HG03097 (cell line): Measurements from ENCODE around the gene DOCK4.

ENCODE experiments used
- ATAC-seq: cut with Tn5 transposase; IDR thresholded peaks from one replicate; pipeline ENCODE4 v1.9.1; 2021; ENCODE audit not compliant: unreplicated experiment, low FRiP score

DOCK4 gene

DNA sequence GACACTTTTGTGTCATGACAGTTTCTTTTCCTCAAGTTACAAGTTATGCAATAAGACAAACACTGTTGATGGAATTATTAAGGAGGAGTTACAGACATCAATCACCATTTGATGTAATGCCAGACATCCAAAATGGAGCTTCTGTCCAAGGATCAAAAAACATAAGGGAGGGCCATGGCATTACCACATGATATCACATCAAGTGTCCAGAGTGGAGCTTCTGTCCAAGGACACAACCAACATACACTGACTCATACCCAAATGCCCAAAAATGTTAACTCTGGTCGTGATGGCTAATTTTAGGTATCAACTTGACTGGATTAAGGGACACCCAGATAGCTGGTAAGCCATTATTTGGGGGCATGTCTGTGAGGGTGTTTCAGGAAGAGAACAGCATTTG is 140.4 kb downstream of the DOCK4 start:
- ATAC-seq: no peak

DNA sequence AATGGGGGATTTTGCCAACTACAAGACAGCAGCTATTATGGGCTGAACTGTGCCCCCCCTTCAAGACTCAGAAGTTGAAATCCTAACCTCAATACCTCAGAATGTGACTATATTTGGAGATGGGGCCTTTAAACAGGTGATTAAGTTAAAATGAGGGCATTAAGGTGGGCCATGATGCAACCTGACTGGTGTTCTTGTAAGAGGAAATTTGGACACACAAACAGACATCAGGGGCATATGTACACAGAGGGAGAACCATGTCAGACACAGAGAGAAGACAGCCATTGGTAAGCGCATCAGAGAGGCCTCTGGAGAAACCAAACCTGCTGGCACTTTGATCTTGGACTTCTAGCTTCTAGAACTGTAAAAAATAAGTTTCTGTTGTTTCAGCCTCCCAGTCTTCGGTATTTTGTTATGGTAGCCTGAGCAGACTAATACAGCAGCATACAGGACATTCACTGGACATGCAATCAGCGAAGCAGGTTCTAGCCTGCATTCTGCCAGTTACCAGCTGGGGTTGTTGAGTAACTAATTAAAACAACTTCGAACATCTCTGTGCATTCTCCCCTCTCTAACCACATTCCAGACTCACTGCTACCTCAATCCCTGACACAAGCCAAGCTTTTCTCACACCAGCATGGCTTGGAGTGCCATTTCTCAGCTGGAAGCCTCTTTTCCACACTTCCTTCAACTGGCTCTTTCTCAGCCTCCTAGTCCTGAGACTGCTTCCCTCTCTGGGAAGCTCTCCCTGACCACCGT is 141.4 kb downstream of the DOCK4 start:
- ATAC-seq: no peak

DNA sequence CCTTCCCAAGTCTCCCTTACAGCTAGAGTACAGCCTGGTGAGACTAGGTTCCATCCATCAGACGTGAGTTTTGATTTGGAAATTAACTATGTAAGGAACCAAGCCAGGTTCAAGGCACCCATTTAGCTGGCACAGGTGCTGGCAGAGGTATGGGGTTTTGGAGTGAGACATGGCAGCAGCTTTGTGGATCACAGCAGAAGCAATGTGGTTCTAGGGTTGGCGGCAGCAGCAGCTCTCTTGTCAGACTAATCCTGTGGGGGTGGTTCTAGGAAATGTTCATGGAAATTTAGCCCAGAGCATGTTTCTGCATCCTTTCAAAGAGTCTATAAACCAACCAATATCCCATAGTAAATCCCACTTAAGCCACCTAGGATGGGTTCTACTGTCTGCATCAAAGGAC is 142.2 kb downstream of the DOCK4 start:
- no peak for ATAC-seq

DNA sequence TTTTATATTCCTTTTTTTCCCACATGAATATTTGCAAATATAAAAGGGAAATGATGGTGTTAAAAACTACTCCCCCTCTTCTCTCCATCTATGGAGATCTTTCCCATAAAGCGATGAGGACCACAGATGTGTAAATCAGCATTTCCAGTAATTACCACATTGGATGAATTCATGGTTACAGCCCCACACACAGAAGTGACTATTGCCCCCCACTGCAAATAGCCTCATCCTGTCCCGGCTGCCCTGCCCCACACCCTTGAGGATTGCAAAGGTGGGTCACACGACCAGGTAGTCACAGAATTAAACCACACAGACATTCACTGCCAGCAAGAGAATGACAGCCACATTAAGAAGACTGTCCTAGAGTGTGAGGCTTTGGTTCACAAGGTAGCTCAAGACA is 145.1 kb downstream of the DOCK4 start:
- no peak for ATAC-seq

DNA sequence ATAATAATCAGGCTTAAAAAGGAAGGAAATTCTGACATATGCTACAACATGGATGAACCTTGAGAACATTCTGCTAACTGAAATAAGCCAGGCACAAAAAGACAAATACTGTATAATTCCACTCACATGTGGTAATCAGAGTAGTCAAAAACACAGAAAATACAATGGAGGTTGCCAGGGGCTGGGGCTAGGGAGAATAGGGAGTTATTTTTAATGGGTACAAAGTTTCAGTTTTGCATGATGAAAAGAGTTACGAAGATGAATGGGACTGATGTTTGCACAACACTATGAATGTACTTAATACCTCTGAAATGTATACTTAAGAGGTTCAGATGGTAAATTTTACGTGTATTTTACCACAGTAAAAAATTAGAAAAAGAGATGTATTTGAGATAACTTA is 145.6 kb downstream of the DOCK4 start:
- ATAC-seq: no peak

DNA sequence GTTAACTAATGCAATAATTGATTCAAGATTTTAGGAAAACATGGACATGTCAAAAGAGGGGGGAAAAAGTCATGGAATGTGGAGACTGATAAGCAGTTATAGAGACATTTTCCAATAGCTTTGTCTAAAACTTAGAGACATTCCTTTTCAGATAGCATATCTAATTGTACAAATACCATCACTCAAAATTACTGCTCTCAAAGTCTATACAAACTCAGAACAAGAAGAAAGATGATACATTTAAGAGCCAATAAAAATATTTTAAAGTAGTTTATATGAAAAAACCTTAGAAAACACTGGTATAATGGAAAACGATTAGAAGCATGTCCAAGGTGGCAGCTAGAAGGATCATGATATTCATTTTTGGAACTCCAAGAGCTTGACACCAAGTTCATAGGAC is 146.5 kb downstream of the DOCK4 start:
- ATAC-seq: no peak

DNA sequence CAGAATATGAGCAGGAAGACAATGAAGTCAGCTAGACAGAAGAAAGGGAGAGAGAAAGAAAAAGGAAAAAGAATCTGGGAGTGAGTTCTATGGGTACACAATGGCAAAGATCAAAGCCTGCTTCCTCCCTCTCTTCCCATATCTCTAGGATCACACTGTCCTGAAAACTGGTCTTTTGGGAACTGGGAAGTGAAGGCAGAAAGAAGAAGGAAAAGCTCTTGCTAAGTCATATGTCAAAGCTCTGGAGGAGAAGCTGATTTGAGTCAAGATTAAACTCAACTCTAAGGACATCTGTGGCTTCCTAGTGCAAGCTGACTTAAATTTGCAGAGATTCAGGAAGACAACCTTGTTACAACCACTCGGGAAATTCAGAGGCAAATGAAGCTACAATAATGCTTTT is 147.5 kb downstream of the DOCK4 start:
- no peak for ATAC-seq

DNA sequence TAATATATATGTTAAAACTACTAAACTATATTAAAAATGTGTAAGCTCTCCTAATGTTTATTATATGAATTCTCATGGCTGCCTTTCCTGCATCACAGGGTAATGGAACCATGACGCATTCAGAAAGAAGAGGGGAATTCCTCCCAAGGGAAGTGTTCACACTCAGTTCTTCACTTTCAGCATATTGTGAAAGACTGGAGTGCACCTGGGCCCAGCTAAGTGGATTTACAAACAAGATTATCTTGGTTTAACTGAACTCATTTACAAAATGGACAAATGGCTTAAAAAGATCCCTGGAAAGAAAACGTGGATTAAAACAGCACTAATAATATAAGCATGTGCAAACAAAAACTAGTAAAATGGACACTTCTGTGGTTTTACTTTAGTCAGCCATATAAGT is 149.8 kb downstream of the DOCK4 start:
- no peak for ATAC-seq

DNA sequence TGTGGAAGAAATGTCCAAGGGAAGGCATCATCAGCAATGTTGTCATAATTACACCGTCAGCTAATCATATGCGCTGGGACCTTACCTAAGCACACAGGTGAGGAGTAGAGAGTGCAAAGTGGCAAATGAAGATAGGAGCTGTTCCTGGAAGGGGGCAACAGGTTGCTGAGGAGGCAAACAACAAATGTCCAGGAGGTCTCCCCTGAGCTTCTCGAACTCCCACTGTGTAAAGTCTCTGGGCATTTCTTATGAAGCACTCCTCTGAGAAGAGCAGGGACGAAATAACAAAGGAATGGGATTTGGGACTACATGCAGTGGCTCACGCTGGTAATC is 152.5 kb downstream of the DOCK4 start:
- ATAC-seq: no peak

DNA sequence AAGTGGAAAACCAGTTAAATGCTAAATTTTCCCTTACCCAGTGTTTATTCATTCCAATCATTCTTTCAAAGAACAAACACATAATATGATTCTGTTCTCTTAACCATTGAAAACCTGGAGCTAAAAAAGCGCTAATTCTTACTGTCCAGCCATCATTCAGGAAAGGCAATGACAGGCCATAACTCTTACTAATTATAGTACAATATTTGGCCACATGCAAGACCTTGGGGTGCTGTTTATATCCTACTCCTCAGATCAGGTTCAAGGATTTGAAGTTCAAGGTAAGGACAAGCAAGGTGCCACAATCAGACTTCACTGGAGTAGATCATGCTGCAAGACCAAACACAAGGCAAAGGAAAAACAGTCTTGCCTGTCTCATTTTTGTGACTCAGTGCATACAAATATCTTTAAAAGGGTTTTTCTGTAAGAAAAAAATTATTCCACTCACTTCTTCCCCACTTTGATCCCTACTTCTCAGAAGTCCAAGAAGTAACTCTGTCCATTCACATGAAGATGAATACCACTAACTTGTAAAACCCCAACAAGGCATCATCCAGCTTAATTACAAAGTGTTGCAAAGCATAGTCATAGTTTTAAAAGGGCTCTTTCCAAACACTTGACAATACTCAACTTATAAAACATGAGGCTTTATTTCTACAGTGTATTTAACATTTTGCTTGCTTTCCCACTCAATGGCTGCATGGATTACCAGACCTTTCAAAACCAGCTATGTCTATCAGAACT is 153.0 kb downstream of the DOCK4 start:
- ATAC-seq: no peak

DNA sequence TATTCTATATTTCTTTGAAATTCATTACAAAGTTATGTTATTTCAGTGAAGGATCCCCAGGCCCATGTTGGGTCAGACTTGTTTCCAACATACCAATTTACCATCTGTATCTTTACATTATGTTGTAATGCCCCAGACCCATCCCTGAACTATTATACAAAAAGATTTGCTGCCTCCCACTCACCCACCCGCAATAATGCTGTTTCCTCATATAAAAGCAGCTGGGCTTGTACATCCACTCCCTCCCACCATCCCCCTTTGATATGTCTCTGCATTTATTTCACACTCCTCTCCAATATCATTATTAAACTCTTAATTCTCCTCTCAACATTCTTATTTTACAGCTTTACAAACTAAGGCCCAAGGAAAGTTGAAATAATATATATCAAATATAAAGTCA is 153.7 kb downstream of the DOCK4 start:
- no peak for ATAC-seq

DNA sequence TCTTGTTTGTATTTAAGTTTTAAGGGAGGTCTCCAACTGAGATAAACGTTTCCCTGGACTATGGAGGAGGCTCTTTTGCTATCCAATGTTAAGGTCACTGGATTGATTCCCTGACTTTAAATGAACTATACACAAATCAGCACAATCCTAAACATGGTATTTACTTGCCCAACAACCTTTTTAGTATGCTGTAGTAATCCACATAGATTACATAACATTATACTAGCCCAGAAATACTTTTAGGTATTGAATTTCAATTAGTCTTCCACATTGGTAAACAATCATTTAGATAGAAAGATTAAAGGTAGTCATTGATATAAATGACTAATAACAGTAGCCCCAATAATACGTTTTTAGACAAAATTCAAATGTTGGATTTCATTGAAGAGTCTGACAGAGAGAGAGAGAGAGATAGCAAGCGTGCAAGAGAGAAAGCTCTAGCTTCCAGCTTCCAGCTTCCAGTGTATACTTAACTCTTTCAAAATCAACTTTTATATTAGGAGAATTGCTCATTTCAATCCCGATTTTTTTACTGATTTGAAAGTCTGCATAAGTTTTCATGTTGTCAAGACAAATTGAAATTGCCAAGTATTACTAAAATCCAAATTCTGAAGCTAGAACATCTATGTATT is 155.8 kb downstream of the DOCK4 start:
- no peak for ATAC-seq

DNA sequence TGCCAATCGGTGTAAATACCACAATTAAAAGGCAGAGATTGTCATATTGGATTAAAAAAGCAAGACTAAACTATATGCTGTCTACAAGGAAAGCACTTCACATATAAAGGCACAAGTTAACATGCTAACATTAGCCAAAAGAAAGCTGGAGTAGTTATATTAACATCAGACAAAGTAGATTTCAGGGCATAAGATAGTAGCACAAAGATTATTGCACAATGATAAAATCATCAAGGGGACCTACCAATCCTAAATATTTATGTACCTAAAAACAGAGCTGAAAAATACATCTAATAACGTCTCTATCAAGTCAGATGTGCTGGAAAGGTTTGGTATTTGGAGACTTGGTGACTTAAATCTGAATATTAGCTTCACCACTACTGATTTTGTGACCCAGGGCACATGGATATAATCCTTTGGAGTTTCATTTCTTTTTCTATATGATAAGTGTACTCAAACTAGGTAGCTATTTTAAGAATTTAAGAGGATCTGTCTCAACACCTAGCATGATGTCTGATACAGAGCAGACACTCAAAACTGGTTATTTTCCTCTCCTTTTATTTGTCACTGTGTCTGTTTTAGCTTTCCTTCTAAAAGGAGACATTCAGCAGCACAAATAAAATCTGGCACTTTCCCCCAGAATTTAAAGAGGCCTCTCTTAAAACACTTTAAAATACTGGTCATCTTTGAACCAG is 156.5 kb downstream of the DOCK4 start:
- ATAC-seq: no peak

DNA sequence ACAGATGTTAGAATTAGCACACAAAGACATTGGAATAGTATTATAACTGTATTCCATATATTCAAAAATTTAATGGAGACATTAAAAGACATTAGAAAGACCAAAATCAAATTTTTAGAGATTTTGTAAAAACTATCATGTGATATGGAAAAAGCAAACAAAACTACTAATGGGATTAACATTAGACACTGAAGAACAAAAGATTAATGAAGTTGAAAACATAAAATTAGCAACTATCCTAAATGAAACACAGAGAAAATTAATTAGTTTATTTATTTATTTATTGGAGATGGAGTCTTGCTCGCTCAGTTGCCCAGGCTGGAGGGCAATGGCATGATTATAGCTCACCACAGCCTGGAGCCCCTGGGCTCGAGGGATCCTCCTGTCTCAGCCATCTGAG is 158.8 kb downstream of the DOCK4 start:
- no peak for ATAC-seq

DNA sequence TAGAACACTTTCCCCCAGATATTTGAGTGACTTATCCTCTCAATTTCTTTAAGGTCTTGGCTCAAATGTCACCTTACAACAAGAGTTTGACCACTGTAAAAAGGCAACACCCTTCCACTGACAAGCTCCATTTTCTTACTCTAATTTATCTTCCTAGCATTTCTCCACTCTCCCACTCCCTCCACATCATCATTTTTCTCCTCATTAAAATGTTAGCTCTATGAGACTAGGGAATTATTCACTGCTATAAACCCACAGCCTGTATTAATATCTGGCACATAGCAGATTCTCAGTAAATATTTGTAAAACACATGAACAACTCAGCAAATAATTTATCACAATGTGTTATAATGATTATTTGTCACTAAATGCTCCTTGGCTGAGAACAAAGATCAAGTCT is 161.0 kb downstream of the DOCK4 start:
- no peak for ATAC-seq

DNA sequence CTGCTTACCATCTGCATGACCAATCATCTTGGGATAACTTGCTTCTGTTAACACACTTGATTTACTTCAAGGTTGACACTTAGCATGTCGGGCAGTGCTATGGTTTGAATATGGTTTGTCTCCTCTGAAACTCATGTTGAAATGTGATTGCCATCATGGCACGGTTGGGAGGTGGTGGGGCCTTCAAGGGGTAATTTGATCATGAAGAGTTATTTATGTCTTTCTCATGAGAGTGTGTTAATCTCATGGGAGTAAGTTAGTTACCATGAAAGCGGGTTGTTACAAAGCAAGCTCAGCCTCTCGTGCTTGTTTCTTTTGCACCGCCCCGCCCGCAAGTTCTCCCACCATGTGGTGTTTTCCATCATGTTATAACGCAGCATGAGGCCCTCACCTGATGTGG is 163.6 kb downstream of the DOCK4 start:
- ATAC-seq: no peak

DNA sequence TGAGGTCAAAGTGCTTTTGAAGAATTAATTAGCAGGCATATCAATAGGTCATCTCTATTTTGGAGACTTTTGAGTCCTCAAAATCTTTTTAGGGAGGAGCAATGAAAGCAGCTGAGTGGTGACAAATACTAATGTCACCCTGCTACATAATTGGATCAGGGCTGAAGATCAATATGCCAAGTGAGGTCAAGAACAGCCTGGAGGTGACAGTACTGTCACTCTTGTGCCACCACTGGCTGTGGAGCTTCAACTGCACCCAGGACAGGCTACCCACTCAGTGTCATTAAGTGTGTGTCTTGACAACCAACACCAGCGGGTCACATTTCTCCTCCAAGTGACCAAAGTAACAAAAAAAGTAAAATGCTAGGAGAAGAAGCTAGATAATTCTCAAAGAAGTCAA is 167.8 kb downstream of the DOCK4 start:
- no peak for ATAC-seq

DNA sequence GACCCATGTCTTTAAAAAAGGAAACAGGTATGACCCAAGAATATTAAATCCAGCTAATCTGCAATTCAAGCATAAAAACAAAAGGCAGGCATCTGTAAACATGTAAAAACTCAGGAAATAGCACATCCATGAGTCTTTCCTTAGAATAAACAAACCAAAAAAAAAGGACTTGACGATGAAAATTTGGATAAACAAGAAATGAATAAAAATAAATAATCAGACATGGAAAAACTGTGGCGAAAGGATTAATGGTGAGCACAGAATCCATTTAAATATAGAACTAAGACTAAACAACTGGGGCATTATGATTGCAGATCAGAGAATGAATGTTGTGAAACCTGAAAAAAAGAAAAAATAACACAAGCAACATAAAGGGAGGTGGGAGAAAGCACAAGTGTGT is 170.1 kb downstream of the DOCK4 start:
- no peak for ATAC-seq

DNA sequence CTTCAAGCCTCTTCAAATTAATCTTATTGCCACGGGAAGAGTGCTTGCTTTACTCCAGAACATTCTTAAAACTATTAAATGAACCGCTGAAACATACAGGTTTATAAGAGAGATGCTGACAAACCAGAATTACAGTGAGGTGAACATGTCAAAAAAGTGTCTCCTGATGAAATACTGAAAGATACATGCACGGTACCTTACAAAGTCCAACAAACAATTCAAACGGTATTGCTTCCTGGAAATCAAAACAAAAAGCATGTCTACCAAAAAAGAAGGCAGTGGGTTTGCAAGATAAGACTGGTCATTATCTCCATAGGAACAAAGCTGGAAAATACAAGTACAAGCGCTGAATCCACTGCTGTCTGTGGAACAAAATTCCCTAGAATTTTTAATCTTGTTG is 174.5 kb downstream of the DOCK4 start:
- no peak for ATAC-seq

DNA sequence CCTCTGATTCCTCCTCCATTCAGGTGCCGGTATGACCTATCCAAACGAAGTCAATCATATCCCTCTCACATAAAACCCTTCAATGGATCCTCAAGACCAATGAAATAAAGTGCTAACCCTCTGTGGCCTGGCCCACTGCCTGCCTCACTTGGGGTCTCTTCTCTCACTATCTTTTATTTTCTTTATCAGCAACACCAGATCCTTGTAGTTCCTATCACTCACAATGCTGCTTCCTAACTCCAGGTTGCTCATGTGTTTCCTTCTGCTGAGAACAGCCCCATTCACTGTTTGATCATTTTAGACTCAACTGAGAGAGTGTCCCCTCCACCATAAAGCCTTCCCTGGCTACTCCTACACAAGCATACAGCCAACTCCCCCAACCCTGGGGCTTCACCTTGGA is 180.6 kb downstream of the DOCK4 start:
- no peak for ATAC-seq

DNA sequence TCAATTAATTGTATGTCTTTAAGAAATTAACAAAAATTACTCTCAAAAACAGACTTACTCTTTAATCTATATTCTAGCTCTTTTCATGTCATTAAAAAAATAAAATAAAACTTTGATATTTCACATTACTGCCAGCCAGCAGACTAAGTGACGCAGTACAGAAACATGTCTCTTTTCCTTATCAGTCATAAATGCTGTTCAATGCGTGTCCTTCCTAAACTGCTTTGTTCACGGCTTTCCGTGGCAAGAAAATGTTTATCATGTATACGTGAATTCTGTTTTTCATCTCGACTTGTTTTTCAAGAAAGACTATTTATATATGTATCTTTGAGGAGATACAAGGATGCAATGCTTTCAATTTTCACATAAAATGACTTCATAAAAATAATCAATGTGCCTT is 182.4 kb downstream of the DOCK4 start:
- no peak for ATAC-seq
